HepG2 (cell line): ENCODE results near the gene BLOC1S4. TPM values are rescaled to one million over a fixed set of nuclear protein-coding genes. Genes with fewer than 3 reads are reported as not detected.

Experiments used
- IKZF1 ChIP-seq: fragments of 450-650 bp; IDR thresholded peaks from 2 replicates; pipeline ENCODE4 v1.7.1; 2016
- NFATC3 ChIP-seq: sonication (generic); formaldehyde crosslinking; IDR thresholded peaks from 2 replicates; pipeline ENCODE4 v1.5.1; 2020; ENCODE audit warnings: mild to moderate bottlenecking, missing genetic modification reagents
- NFRKB ChIP-seq: fragments of 450-650 bp; IDR thresholded peaks from 2 replicates; pipeline ENCODE4 v1.6.1; 2017
- NR2F1 ChIP-seq, 2 experiments: fragments of 450-650 bp in 1 of 2; formaldehyde crosslinking in 1 of 2; IDR thresholded peaks; 2 replicates each; pipeline versions ENCODE4 v1.5.0 to v1.6.1; 2016 to 2020; ENCODE audit warnings: mild to moderate bottlenecking in 1 of 2, missing compliant biosample characterization in 1 of 2, missing genetic modification reagents in 1 of 2, moderate library complexity in 1 of 2
- NR2F2 ChIP-seq: IDR thresholded peaks from 2 replicates; pipeline ENCODE4 v1.6.1; 2012; ENCODE audit warnings: low read depth, inconsistent platforms, borderline replicate concordance
- NR2F6 ChIP-seq, 2 experiments: IDR thresholded peaks; 2 replicates each; pipeline ENCODE4 v1.6.1; 2016; ENCODE audit warnings: antibody characterized with exemption in 1 of 2, mild to moderate bottlenecking in 1 of 2
- ZBTB42 ChIP-seq: sonication (generic); formaldehyde crosslinking; IDR thresholded peaks from 2 replicates; pipeline ENCODE4 v1.5.0; 2020; ENCODE audit warnings: mild to moderate bottlenecking, missing genetic modification reagents
- ZBTB8A ChIP-seq: sonication (generic); formaldehyde crosslinking; IDR thresholded peaks from 2 replicates; pipeline ENCODE4 v1.4.0; 2020; ENCODE audit warnings: mild to moderate bottlenecking, low read depth, missing genetic modification reagents, borderline replicate concordance
- ZKSCAN1 ChIP-seq: fragments of 150-350 bp; IDR thresholded peaks from 2 replicates; pipeline ENCODE4 v1.6.1; 2014; ENCODE audit warnings: low read length
- ZNF12 ChIP-seq: sonication (generic); formaldehyde crosslinking; IDR thresholded peaks from 2 replicates; pipeline ENCODE4 v1.5.0; 2020; ENCODE audit warnings: missing genetic modification reagents
- ZNF263 ChIP-seq: sonication (generic); formaldehyde crosslinking; IDR thresholded peaks from 2 replicates; pipeline ENCODE4 v1.4.0; 2020; ENCODE audit warnings: missing genetic modification reagents
- ZNF549 ChIP-seq: sonication (generic); formaldehyde crosslinking; IDR thresholded peaks from 2 replicates; pipeline ENCODE4 v1.5.0; 2020; ENCODE audit warnings: missing genetic modification reagents
- ZNF761 ChIP-seq: sonication (generic); formaldehyde crosslinking; conservative IDR thresholded peaks from 2 replicates; pipeline ENCODE4 v1.4.0; 2020; ENCODE audit warnings: mild to moderate bottlenecking, missing genetic modification reagents
- polyA plus RNA-seq, 8 experiments: library from polyadenylated mRNA; depleted of rRNA in 3 of 8; stranded (reverse) in 7 of 8; unstranded in 1 of 8; fragments of >200 nt; fragmentation: Illumina TruSeq in 4 of 8; extraction: Trizol in 4 of 8; gene quantifications; 2 replicates each; pipeline versions ENCODE4 v1.2.1 to v1.2.3, GENCODE V29; 2011 to 2016; ENCODE audit warnings: low read depth in 4 of 8, missing spikeins in 1 of 8, mixed read lengths in 1 of 8; ENCODE audit not compliant: insufficient read depth in 1 of 8
- total RNA-seq, 5 experiments: library from RNA; depleted of rRNA; stranded (reverse); fragments of >200 nt; fragmentation: Illumina TruSeq; extraction: Trizol; gene quantifications; 2 replicates each; pipeline ENCODE4 v1.2.3, GENCODE V29; 2016; ENCODE audit warnings: low read depth in 1 of 5
- TF ChIP-seq, protein P1 (sequence below): sonication (generic); formaldehyde crosslinking; conservative IDR thresholded peaks from 2 replicates; pipeline ENCODE4 v1.8.0; 2022; ENCODE audit warnings: mild to moderate bottlenecking, moderate library complexity, missing genetic modification reagents
- TF ChIP-seq, protein P2 (sequence below): sonication (generic); formaldehyde crosslinking; IDR thresholded peaks from one replicate; pipeline ENCODE4 v1.5.1; 2020; ENCODE audit warnings: mild to moderate bottlenecking, missing genetic modification reagents; ENCODE audit errors: not compliant biosample characterization
- TF ChIP-seq, protein P3 (sequence below): sonication (generic); formaldehyde crosslinking; IDR thresholded peaks from 2 replicates; pipeline ENCODE4 v1.4.0; 2020; ENCODE audit warnings: missing genetic modification reagents, low read depth, mild to moderate bottlenecking, borderline replicate concordance

BLOC1S4 gene
- total and polyA plus RNA-seq, 2 of the 13 experiments (the other 11 are each of a cell fraction or from before 2014, with no cell fraction given), result 15.5 to 20.9 TPM

DNA sequence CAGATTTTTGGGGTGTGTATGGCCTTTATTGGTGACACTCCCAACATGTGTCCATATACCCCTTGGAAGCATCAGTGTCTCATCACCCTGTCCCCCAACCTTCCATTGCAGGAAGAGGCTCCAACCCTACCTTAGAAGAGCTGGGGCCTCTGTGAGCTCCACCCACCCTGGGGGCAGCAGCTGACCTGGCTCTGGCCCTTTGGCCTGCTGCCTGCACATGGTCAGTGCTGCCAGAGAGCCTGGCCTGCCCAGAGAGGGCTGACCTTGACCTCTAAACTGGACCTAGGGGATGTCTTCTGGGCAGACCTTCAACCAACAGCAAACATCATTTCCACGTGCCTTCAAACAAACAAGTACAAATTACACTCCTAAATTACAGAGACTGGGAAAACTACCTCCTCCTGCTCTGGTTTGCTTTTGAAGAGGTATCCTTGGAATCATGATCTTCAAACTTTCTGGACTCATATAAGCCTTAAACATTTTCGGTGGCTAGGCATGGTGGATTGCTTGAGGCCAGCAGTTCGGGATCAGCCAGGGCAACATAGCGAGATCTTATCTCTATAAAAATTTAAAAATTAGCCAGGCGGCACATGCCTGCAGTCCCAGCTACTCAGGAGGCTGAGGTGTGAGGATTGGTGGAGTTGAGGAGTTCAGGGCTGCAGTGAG is 39.2 kb downstream of the BLOC1S4 start (continued):
- TF ChIP-seq NR2F1 (CRISPR knock-in tag; IDR thresholded peaks at IDR 0.05) (peak; percentile 97 to 99), ZNF549 (no peak), ZNF12 (no peak; the same call in 1 of the 2 replicates), IKZF1 (no peak), ZBTB42 (CRISPR knock-in tag) (no peak), ZKSCAN1 (no peak), NFRKB (no peak), ZNF761 (CRISPR knock-in tag) (0 out of 2 replicates have a peak, but pooled peaks have one; percentile 24), NR2F2 (no peak), NFATC3 (CRISPR knock-in tag) (no peak), ZBTB8A (CRISPR knock-in tag) (no peak), NR2F6 (IDR thresholded peaks at IDR 0.05) (peak; percentile 97), NR2F6 (CRISPR knock-in tag; IDR thresholded peaks at IDR 0.05) (peak; percentile 99), ZNF263 (CRISPR knock-in tag) (peak; percentile 50; the same call in 1 of the 2 replicates)
- TF ChIP-seq, protein P1, sequence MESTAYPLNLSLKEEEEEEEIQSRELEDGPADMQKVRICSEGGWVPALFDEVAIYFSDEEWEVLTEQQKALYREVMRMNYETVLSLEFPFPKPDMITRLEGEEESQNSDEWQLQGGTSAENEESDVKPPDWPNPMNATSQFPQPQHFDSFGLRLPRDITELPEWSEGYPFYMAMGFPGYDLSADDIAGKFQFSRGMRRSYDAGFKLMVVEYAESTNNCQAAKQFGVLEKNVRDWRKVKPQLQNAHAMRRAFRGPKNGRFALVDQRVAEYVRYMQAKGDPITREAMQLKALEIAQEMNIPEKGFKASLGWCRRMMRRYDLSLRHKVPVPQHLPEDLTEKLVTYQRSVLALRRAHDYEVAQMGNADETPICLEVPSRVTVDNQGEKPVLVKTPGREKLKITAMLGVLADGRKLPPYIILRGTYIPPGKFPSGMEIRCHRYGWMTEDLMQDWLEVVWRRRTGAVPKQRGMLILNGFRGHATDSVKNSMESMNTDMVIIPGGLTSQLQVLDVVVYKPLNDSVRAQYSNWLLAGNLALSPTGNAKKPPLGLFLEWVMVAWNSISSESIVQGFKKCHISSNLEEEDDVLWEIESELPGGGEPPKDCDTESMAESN (CRISPR knock-in tag), result peak; percentile 57; the same call in 1 of the 2 replicates
- TF ChIP-seq, protein P2, sequence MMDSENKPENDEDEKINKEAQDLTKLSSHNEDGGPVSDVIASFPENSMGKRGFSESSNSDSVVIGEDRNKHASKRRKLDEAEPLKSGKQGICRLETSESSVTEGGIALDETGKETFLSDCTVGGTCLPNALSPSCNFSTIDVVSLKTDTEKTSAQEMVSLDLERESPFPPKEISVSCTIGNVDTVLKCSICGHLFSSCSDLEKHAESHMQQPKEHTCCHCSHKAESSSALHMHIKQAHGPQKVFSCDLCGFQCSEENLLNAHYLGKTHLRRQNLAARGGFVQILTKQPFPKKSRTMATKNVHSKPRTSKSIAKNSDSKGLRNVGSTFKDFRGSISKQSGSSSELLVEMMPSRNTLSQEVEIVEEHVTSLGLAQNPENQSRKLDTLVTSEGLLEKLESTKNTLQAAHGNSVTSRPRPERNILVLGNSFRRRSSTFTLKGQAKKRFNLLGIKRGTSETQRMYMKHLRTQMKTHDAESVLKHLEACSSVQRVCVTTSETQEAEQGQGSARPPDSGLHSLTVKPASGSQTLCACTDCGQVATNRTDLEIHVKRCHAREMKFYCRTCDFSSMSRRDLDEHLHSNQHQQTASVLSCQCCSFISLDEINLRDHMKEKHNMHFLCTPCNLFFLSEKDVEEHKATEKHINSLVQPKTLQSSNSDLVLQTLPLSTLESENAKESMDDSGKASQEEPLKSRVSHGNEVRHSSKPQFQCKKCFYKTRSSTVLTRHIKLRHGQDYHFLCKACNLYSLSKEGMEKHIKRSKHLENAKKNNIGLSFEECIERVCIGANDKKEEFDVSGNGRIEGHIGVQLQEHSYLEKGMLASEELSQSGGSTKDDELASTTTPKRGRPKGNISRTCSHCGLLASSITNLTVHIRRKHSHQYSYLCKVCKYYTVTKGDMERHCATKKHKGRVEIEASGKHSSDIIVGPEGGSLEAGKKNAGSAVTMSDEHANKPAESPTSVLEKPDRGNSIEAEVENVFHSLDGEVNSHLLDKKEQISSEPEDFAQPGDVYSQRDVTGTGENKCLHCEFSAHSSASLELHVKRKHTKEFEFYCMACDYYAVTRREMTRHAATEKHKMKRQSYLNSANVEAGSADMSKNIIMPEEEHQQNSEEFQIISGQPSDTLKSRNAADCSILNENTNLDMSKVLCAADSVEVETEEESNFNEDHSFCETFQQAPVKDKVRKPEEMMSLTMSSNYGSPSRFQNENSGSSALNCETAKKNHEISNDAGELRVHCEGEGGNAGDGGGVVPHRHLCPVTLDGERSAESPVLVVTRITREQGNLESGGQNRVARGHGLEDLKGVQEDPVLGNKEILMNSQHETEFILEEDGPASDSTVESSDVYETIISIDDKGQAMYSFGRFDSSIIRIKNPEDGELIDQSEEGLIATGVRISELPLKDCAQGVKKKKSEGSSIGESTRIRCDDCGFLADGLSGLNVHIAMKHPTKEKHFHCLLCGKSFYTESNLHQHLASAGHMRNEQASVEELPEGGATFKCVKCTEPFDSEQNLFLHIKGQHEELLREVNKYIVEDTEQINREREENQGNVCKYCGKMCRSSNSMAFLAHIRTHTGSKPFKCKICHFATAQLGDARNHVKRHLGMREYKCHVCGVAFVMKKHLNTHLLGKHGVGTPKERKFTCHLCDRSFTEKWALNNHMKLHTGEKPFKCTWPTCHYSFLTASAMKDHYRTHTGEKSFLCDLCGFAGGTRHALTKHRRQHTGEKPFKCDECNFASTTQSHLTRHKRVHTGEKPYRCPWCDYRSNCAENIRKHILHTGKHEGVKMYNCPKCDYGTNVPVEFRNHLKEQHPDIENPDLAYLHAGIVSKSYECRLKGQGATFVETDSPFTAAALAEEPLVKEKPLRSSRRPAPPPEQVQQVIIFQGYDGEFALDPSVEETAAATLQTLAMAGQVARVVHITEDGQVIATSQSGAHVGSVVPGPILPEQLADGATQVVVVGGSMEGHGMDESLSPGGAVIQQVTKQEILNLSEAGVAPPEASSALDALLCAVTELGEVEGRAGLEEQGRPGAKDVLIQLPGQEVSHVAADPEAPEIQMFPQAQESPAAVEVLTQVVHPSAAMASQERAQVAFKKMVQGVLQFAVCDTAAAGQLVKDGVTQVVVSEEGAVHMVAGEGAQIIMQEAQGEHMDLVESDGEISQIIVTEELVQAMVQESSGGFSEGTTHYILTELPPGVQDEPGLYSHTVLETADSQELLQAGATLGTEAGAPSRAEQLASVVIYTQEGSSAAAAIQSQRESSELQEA (CRISPR knock-in tag), result no peak
- TF ChIP-seq, protein P3, sequence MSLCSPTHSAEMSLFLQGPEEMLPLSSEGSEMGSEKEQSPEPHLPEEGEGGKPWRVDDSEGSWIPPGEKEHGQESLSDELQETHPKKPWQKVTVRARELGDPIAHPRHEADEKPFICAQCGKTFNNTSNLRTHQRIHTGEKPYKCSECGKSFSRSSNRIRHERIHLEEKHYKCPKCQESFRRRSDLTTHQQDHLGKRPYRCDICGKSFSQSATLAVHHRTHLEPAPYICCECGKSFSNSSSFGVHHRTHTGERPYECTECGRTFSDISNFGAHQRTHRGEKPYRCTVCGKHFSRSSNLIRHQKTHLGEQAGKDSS (CRISPR knock-in tag), result peak; percentile 77; the same call in 1 of the 2 replicates
